HT-29 (cell line): ENCODE measurements around the gene PROCA1. TPM values are rescaled to one million over a fixed set of nuclear protein-coding genes. Genes with fewer than 3 reads are reported as not detected.
"Not testable (repeated sequence)": the region's sequence is repeated elsewhere in the genome, so short reads cannot be mapped to it uniquely, and the experiment has no call there.

Experiments used
- DNase-seq: peaks from one replicate; pipeline ENCODE4 v3.0.0-alpha.2; 2015; ENCODE audit warnings: low spot score
- small RNA-seq: library from RNA; depleted of rRNA; stranded (forward); fragments of <200 nt; gene quantifications from one replicate; pipeline ENCODE3, GENCODE V24; 2014
- total RNA-seq: library from RNA; depleted of rRNA; stranded (reverse); fragments of >200 nt; shearing (Covaris generic); gene quantifications from 2 replicates; pipeline ENCODE4 v1.2.3, GENCODE V29; 2014; rRNA removed

The PROCA1 gene
- total RNA-seq, 1 experiment from 2014 or later = 3.8 TPM

- peak; percentile 35 for DNase-seq
Observed at GRCh38 chr17:28675980-28676379, 35.7 kb downstream of the PROCA1 start.

GRCh38 chr17:28675490-28675889 is 36.2 kb downstream of the PROCA1 start:
- DNase-seq = no peak

- DNase-seq = no peak
Observed at GRCh38 chr17:28669918-28670317, 41.8 kb downstream of the PROCA1 start.

- DNase-seq = no peak
Observed at GRCh38 chr17:28667870-28668269, 43.8 kb downstream of the PROCA1 start.

- no peak for DNase-seq
Observed at GRCh38 chr17:28665994-28666393, 45.7 kb downstream of the PROCA1 start.

GRCh38 chr17:28663723-28664122 is 48.0 kb downstream of the PROCA1 start:
- no peak for DNase-seq

GRCh38 chr17:28662527-28662829 is 49.2 kb downstream of the PROCA1 start:
- DNase-seq = no peak

GRCh38 chr17:28661635-28662526 is 49.8 kb downstream of the PROCA1 start, which contains the start of the genes SDF2 and SUPT6H:
Gene SDF2, minus strand, starts transcription at chr17:28661906. Its CDS starts 30 bp downstream, at chr17:28661876.
Gene SUPT6H, plus strand, starts transcription at chr17:28662205. Its CDS starts 11,197 bp downstream, at chr17:28673402.
- DNase-seq = peak; percentile 93

- DNase-seq = not testable (repeated sequence)
Observed at GRCh38 chr17:28659497-28659881, 52.2 kb downstream of the PROCA1 start.

- DNase-seq = not testable (repeated sequence)
Observed at GRCh38 chr17:28658766-28659496, 52.8 kb downstream of the PROCA1 start.

- not testable (repeated sequence) for DNase-seq
Observed at GRCh38 chr17:28658342-28658741, 53.3 kb downstream of the PROCA1 start.

GRCh38 chr17:28657756-28658155 is 53.9 kb downstream of the PROCA1 start:
- DNase-seq = no peak

- DNase-seq = no peak
Observed at GRCh38 chr17:28655160-28655559, 56.5 kb downstream of the PROCA1 start.

Small RNAs within 50 kb of the gene (small RNA-seq; reads per million reads assigned to genes)
- not detected for gene SNORD42A
- gene SNORD42B = not detected
- not detected for gene SNORD4A
- not detected for gene SNORD4B

Other genes starting within 250 kb of the PROCA1 start
- not detected in 2 replicates for gene SLC13A2, start 238.2 kb downstream of the PROCA1 start, total RNA-seq
- not detected in 2 replicates for gene FOXN1, start 205.5 kb downstream of the PROCA1 start, total RNA-seq
- 28.9 and 36.7 TPM in 2 replicates for gene UNC119, start 159.3 kb downstream of the PROCA1 start, total RNA-seq
- gene PIGS, start 140.4 kb downstream of the PROCA1 start, total RNA-seq = 62.5 and 65.8 TPM in 2 replicates
- gene ALDOC, start 135.0 kb downstream of the PROCA1 start, total RNA-seq = 43.5 and 46.9 TPM in 2 replicates
- gene SPAG5, start 112.9 kb downstream of the PROCA1 start, total RNA-seq = 62.5 and 71.2 TPM in 2 replicates
- gene RSKR, start 97.7 kb downstream of the PROCA1 start, total RNA-seq = 11.1 and 12.1 TPM in 2 replicates
- 127 and 129 TPM in 2 replicates for gene BLTP2, start 66.7 kb downstream of the PROCA1 start, total RNA-seq
- gene SDF2, start 50.0 kb downstream of the PROCA1 start, total RNA-seq = 50.7 and 52.6 TPM in 2 replicates
- 48.1 and 57.9 TPM in 2 replicates for gene SUPT6H, start 49.7 kb downstream of the PROCA1 start, total RNA-seq
- gene RAB34, start 6.0 kb upstream of the PROCA1 start, total RNA-seq = 0.97 TPM in 1 of 2 replicates, not detected in the other
- 601 and 602 TPM in 2 replicates for gene RPL23A, start 8.1 kb upstream of the PROCA1 start, total RNA-seq
- gene TLCD1, start 14.3 kb upstream of the PROCA1 start, total RNA-seq = 30.6 and 44.6 TPM in 2 replicates
- gene NEK8, start 16.9 kb upstream of the PROCA1 start, total RNA-seq = 13.9 and 15.0 TPM in 2 replicates
- 295 and 307 TPM in 2 replicates for gene TRAF4, start 32.1 kb upstream of the PROCA1 start, total RNA-seq
- 9.5 and 13.0 TPM in 2 replicates for gene FAM222B, start 130.9 kb upstream of the PROCA1 start, total RNA-seq
- 29.1 and 33.0 TPM in 2 replicates for gene ERAL1, start 143.1 kb upstream of the PROCA1 start, total RNA-seq
- gene FLOT2, start 185.8 kb upstream of the PROCA1 start, total RNA-seq = 49.7 and 55.6 TPM in 2 replicates
- 15.2 and 17.6 TPM in 2 replicates for gene DHRS13, start 191.2 kb upstream of the PROCA1 start, total RNA-seq
- gene PHF12, start 239.6 kb upstream of the PROCA1 start, total RNA-seq = 32.0 and 34.7 TPM in 2 replicates